ENCODE results near the gene MAP4K4. TPM values are rescaled to one million over a fixed set of nuclear protein-coding genes. Genes with fewer than 3 reads are reported as not detected.

Gene MAP4K4
- total and polyA plus RNA-seq, 12 donors = 8.7 to 43.1 (median 21.8) TPM

DNA sequence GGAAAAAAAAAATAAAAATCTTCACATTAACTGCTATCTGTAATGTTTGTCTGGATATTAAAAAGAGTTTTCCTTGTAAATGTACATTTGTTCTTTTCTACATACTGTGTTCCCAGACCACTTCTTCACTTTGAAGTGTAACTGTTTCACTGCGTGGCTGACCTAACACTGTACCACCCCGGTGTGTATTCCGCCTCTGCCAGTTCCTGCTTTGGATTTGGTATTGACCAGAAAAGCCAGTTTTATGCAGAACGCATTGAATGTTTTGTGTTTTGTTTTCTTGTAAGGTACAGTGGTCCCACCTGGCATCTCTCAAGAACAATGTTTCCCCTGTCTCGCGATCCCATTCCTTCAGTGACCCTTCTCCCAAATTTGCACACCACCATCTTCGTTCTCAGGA, 166.0 kb downstream of the MAP4K4 start:
- Histone ChIP-seq H3K4me1 (replicated peaks in 1 of 2) (no peaks in the 10 kb centered on the region), H3K36me3 (replicated peaks in 1 of 2) (peaks cover 0 to 45% of the 10 kb centered on the region in 2 donors), H3K4me3 (no peak overlapping the region), H3K9me3 (replicated peaks in 1 of 3) (no peaks in the 10 kb centered on the region), H3K27ac (no peak overlapping the region), H3K27me3 (no peaks in the 10 kb centered on the region)
- no peak for DNase-seq
- 93 to 98% (median 95%) methylated on average over 7 of the region's 7 CpGs for WGBS, 4 donors
- intact Hi-C loops (cut with DNase I) = no loop called here
- no peak for TF ChIP-seq POLR2A (IDR thresholded peaks at IDR 0.05)
- TF ChIP-seq, protein P1, sequence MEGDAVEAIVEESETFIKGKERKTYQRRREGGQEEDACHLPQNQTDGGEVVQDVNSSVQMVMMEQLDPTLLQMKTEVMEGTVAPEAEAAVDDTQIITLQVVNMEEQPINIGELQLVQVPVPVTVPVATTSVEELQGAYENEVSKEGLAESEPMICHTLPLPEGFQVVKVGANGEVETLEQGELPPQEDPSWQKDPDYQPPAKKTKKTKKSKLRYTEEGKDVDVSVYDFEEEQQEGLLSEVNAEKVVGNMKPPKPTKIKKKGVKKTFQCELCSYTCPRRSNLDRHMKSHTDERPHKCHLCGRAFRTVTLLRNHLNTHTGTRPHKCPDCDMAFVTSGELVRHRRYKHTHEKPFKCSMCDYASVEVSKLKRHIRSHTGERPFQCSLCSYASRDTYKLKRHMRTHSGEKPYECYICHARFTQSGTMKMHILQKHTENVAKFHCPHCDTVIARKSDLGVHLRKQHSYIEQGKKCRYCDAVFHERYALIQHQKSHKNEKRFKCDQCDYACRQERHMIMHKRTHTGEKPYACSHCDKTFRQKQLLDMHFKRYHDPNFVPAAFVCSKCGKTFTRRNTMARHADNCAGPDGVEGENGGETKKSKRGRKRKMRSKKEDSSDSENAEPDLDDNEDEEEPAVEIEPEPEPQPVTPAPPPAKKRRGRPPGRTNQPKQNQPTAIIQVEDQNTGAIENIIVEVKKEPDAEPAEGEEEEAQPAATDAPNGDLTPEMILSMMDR (IDR thresholded peaks at IDR 0.05) = no peak

- intact Hi-C loops (cut with DNase I) = no loop called here
- TF ChIP-seq, protein P1 (IDR thresholded peaks at IDR 0.05) = no peak
- TF ChIP-seq POLR2A (IDR thresholded peaks at IDR 0.05) = no peak
- WGBS, 4 donors = 67 to 94% (median 84%) methylated on average over 1 of the region's 1 CpG
These were observed 166.9 kb downstream of the MAP4K4 start for GRCh38 chr2:101864426-101864825.

DNA sequence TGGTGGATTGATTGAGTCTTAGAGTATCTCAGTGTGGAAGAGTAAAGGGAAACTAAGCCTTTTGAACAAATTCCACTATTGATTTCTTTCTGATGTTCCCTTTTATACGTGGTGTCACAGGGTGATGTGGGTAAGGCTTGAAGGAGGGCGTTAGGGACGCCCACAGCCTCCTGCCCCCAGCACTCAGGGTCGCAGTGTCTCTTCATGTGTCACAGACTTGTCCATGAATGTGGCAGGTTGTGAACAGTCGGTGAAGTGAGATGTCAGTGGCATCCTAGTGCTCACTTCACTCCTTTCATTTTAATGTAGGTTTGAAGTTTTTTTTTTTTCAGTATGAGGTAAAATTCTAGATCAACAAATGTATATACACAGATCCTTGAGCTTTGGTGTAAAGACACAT, 171.0 kb downstream of the MAP4K4 start:
- no peak overlapping the region for H3K27ac ChIP-seq
- no peaks in the 10 kb centered on the region for H3K9me3 ChIP-seq (replicated peaks in 1 of 3)
- H3K36me3 ChIP-seq (replicated peaks in 1 of 2) = peaks cover 0 to 73% of the 10 kb centered on the region in 2 donors
- WGBS, 4 donors = 83 to 92% (median 88%) methylated on average over 5 of the region's 5 CpGs
- intact Hi-C loops (cut with DNase I) = no loop called here
- no peaks in the 10 kb centered on the region for H3K4me1 ChIP-seq (replicated peaks in 1 of 2)
- H3K27me3 ChIP-seq = no peaks in the 10 kb centered on the region
- no peak overlapping the region for H3K4me3 ChIP-seq
- TF ChIP-seq, protein P1 (IDR thresholded peaks at IDR 0.05) = no peak
- no peak for TF ChIP-seq POLR2A (IDR thresholded peaks at IDR 0.05)
- DNase-seq = no peak

More at GRCh38 chr2:101864426-101864825, 166.9 kb downstream of the MAP4K4 start:
- Histone ChIP-seq H3K4me1 (replicated peaks in 1 of 2) (no peaks in the 10 kb centered on the region), H3K4me3 (no peak overlapping the region), H3K36me3 (replicated peaks in 1 of 2) (peaks cover 0 to 47% of the 10 kb centered on the region in 2 donors), H3K27me3 (no peaks in the 10 kb centered on the region), H3K27ac (no peak overlapping the region), H3K9me3 (replicated peaks in 1 of 3) (no peaks in the 10 kb centered on the region)
- DNase-seq = no peak

- H3K9me3 ChIP-seq (replicated peaks in 1 of 3) = no peaks in the 10 kb centered on the region
- DNase-seq = no peak
- H3K27me3 ChIP-seq = no peaks in the 10 kb centered on the region
- WGBS, 4 donors = 95 to 98% (median 96%) methylated on average over 15 of the region's 15 CpGs
- TF ChIP-seq, protein P1 (IDR thresholded peaks at IDR 0.05) = no peak
- no peak for TF ChIP-seq POLR2A (IDR thresholded peaks at IDR 0.05)
- H3K27ac ChIP-seq = no peak overlapping the region
- no peaks in the 10 kb centered on the region for H3K4me1 ChIP-seq (replicated peaks in 1 of 2)
- H3K36me3 ChIP-seq (replicated peaks in 1 of 2) = peaks cover 0 to 75% of the 10 kb centered on the region in 2 donors
- intact Hi-C loops (cut with DNase I) = no loop called here
- no peak overlapping the region for H3K4me3 ChIP-seq
These were observed 172.0 kb downstream of the MAP4K4 start for GRCh38 chr2:101869527-101869926.

Data from adrenal gland (tissue), 12 donors.